D721Med (cell line): Measurements from ENCODE around the gene DCDC1.
"Not testable (repeated sequence)": the region's sequence is repeated elsewhere in the genome, so short reads cannot be mapped to it uniquely, and the experiment has no call there.

ENCODE experiments used
- DNase-seq: peaks from one replicate; pipeline ENCODE4 v3.0.0; 2011; ENCODE audit warnings: low spot score; ENCODE audit not compliant: insufficient read length
- FAIRE-seq: peaks from 2 replicates; lab custom pipeline; 2011; peaks lifted over from hg19 to GRCh38; lab: Jason Lieb, UNC
- TF ChIP-seq, protein P1 (sequence below): IDR thresholded peaks from 2 replicates; pipeline ENCODE4 v1.5.1; 2012; ENCODE audit warnings: mild to moderate bottlenecking, control low read depth; ENCODE audit not compliant: insufficient read depth; ENCODE audit errors: missing control alignments

The DCDC1 gene

GRCh38 chr11:31295308-31295707 lies 74.2 kb downstream of the DCDC1 start:
- TF ChIP-seq, protein P1, sequence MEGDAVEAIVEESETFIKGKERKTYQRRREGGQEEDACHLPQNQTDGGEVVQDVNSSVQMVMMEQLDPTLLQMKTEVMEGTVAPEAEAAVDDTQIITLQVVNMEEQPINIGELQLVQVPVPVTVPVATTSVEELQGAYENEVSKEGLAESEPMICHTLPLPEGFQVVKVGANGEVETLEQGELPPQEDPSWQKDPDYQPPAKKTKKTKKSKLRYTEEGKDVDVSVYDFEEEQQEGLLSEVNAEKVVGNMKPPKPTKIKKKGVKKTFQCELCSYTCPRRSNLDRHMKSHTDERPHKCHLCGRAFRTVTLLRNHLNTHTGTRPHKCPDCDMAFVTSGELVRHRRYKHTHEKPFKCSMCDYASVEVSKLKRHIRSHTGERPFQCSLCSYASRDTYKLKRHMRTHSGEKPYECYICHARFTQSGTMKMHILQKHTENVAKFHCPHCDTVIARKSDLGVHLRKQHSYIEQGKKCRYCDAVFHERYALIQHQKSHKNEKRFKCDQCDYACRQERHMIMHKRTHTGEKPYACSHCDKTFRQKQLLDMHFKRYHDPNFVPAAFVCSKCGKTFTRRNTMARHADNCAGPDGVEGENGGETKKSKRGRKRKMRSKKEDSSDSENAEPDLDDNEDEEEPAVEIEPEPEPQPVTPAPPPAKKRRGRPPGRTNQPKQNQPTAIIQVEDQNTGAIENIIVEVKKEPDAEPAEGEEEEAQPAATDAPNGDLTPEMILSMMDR = no peak
- DNase-seq (no peak), FAIRE-seq (no peak)

- not testable (repeated sequence) for FAIRE-seq
These were observed 96.0 kb downstream of the DCDC1 start for GRCh38 chr11:31273527-31273926.

GRCh38 chr11:31267720-31268119 lies 101.8 kb downstream of the DCDC1 start:
- FAIRE-seq = no peak

More at GRCh38 chr11:31273527-31273926, 96.0 kb downstream of the DCDC1 start:
- DNase-seq = not testable (repeated sequence)

DNA sequence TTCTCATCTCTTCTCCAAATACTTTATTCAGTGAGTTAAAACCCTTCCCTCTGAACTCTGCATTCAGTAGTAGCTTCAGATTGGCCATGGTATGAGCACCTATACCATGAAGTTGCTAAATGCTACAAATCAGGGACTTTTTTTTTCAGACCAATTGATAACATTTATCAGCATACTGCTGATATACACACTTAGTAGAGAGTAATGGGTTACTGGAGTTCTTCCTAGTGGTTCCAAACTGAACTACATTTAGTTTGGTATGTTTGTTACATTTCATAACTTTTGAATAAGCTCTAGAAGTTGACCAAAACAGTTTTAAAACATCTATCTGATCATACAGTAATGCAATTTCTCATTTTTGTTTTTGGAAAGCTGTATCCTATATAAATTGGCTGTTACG lies 104.7 kb downstream of the DCDC1 start:
- TF ChIP-seq, protein P1 = no peak
- DNase-seq (no peak), FAIRE-seq (no peak)

More at GRCh38 chr11:31267720-31268119, 101.8 kb downstream of the DCDC1 start:
- no peak for DNase-seq
- TF ChIP-seq, protein P1 = no peak

- TF ChIP-seq, protein P1 = no peak
- FAIRE-seq (no peak), DNase-seq (no peak)
These were observed 106.8 kb downstream of the DCDC1 start for GRCh38 chr11:31262761-31263160.

- DNase-seq (no peak), FAIRE-seq (no peak)
- TF ChIP-seq, protein P1 = no peak
These were observed 109.7 kb downstream of the DCDC1 start for GRCh38 chr11:31259797-31260196.

GRCh38 chr11:31254415-31254814 lies 115.1 kb downstream of the DCDC1 start:
- DNase-seq (no peak), FAIRE-seq (no peak)
- TF ChIP-seq, protein P1 = no peak

- no peak for DNase-seq
- no peak for FAIRE-seq
- TF ChIP-seq, protein P1 = no peak
These were observed 120.8 kb downstream of the DCDC1 start for GRCh38 chr11:31248768-31249167.
